ENCODE results near the gene UBA52. TPM values are rescaled to one million over a fixed set of nuclear protein-coding genes. Genes with fewer than 3 reads are reported as not detected.

Gene UBA52
- total and polyA plus RNA-seq, 10 of the 15 experiments (the other 5 are each of a cell fraction or from before 2014, with no cell fraction given), result 1,131 to 2,392 (median 1,645) TPM

DNA sequence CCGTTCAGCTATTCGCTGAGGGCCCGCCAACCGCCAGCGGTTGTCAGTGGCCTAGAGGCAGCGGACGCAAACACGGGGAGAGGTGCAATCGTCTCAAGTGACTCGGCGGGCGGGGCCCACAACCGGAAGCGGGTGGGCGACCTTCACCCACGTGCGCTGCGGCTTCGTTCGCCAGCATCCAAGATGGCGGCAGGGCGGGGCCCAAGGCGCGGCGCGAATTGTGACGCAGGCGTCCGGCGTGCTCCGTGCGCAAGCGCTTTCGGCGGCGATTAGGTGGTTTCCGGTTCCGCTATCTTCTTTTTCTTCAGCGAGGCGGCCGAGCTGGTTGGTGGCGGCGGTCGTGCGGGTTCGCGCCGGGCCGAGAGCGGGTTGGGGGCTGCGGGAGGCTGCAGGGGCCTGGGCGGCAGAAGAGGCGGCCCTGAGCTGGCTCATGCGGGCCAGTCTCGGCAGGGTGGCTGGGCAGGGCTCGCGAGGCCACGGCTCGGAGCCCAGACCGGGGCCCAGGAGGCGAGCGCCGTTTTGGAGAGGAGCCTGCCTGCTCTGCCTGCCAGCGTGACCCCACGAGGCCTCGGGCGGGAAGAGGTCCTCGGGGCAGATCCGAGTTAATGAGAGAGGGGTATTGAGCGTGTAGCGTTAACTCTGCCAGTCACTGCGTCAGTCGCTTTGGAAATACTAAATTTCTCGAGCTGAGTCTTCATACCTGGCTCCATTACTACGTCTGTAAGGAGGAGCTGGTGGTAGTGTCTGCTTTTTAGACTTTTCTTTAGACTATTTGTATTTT is at the start of gene UBA52 (continued):
- TF ChIP-seq, protein P1, sequence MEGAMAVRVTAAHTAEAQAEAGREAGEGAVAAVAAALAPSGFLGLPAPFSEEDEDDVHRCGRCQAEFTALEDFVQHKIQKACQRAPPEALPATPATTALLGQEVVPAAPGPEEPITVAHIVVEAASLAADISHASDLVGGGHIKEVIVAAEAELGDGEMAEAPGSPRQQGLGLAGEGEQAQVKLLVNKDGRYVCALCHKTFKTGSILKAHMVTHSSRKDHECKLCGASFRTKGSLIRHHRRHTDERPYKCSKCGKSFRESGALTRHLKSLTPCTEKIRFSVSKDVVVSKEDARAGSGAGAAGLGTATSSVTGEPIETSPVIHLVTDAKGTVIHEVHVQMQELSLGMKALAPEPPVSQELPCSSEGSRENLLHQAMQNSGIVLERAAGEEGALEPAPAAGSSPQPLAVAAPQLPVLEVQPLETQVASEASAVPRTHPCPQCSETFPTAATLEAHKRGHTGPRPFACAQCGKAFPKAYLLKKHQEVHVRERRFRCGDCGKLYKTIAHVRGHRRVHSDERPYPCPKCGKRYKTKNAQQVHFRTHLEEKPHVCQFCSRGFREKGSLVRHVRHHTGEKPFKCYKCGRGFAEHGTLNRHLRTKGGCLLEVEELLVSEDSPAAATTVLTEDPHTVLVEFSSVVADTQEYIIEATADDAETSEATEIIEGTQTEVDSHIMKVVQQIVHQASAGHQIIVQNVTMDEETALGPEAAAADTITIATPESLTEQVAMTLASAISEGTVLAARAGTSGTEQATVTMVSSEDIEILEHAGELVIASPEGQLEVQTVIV (IDR thresholded peaks at IDR 0.05; ENCODE audit: borderline replicate concordance, partially characterized antibody), result peak; percentile 35
- no peak for TF ChIP-seq NFYA (IDR thresholded peaks at IDR 0.05; ENCODE audit: borderline replicate concordance, low read depth, low read length)
- TF ChIP-seq SMC3 (IDR thresholded peaks at IDR 0.05; ENCODE audit: borderline replicate concordance, low read length), result 0 out of 2 replicates have a peak, but pooled peaks have one; percentile 13
- no peak for TF ChIP-seq NR2C2 (IDR thresholded peaks at IDR 0.05; ENCODE audit: borderline replicate concordance, control insufficient read depth, insufficient read length, low read depth)
- no peak for TF ChIP-seq MTA2 (IDR thresholded peaks at IDR 0.05; ENCODE audit: low read depth)
- TF ChIP-seq IKZF2 (IDR thresholded peaks at IDR 0.05), result no peak
- peak; percentile 81 for TF ChIP-seq BACH1 (IDR thresholded peaks at IDR 0.05; ENCODE audit: borderline replicate concordance)
- TF ChIP-seq CREB1 (IDR thresholded peaks at IDR 0.05; ENCODE audit: low read depth), result peak; percentile 98
- TF ChIP-seq, protein P2, sequence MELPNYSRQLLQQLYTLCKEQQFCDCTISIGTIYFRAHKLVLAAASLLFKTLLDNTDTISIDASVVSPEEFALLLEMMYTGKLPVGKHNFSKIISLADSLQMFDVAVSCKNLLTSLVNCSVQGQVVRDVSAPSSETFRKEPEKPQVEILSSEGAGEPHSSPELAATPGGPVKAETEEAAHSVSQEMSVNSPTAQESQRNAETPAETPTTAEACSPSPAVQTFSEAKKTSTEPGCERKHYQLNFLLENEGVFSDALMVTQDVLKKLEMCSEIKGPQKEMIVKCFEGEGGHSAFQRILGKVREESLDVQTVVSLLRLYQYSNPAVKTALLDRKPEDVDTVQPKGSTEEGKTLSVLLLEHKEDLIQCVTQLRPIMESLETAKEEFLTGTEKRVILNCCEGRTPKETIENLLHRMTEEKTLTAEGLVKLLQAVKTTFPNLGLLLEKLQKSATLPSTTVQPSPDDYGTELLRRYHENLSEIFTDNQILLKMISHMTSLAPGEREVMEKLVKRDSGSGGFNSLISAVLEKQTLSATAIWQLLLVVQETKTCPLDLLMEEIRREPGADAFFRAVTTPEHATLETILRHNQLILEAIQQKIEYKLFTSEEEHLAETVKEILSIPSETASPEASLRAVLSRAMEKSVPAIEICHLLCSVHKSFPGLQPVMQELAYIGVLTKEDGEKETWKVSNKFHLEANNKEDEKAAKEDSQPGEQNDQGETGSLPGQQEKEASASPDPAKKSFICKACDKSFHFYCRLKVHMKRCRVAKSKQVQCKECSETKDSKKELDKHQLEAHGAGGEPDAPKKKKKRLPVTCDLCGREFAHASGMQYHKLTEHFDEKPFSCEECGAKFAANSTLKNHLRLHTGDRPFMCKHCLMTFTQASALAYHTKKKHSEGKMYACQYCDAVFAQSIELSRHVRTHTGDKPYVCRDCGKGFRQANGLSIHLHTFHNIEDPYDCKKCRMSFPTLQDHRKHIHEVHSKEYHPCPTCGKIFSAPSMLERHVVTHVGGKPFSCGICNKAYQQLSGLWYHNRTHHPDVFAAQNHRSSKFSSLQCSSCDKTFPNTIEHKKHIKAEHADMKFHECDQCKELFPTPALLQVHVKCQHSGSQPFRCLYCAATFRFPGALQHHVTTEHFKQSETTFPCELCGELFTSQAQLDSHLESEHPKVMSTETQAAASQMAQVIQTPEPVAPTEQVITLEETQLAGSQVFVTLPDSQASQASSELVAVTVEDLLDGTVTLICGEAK (IDR thresholded peaks at IDR 0.05; ENCODE audit: borderline replicate concordance), result peak; percentile 86
- TF ChIP-seq IKZF1 (conservative IDR thresholded peaks at IDR 0.05), result peak; percentile 90
- no peak for TF ChIP-seq STAT3 (IDR thresholded peaks at IDR 0.05; ENCODE audit: low read depth, low read length)
- TF ChIP-seq TARDBP (IDR thresholded peaks at IDR 0.05; ENCODE audit: borderline replicate concordance), result peak; percentile 89
- TF ChIP-seq, protein P3, sequence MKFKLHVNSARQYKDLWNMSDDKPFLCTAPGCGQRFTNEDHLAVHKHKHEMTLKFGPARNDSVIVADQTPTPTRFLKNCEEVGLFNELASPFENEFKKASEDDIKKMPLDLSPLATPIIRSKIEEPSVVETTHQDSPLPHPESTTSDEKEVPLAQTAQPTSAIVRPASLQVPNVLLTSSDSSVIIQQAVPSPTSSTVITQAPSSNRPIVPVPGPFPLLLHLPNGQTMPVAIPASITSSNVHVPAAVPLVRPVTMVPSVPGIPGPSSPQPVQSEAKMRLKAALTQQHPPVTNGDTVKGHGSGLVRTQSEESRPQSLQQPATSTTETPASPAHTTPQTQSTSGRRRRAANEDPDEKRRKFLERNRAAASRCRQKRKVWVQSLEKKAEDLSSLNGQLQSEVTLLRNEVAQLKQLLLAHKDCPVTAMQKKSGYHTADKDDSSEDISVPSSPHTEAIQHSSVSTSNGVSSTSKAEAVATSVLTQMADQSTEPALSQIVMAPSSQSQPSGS (IDR thresholded peaks at IDR 0.05; ENCODE audit: low read length), result no peak
- peak; percentile 91 to 97 for TF ChIP-seq BHLHE40 (IDR thresholded peaks at IDR 0.05; ENCODE audit: borderline replicate concordance in 1 of 2, low read depth in 2 of 2, low read length in 1 of 2)
- TF ChIP-seq POLR2AphosphoS2 (IDR thresholded peaks at IDR 0.05; ENCODE audit: low read depth, low read length), result peak; percentile 93; the same call in 1 of the 2 replicates
- no peak; the same call in 1 of the 2 replicates for TF ChIP-seq ZNF384 (IDR thresholded peaks at IDR 0.05; ENCODE audit: borderline replicate concordance, low read depth, low read length)
- no peak for TF ChIP-seq NFIC (IDR thresholded peaks at IDR 0.05; ENCODE audit: low read depth, low read length)
- TF ChIP-seq WRNIP1 (IDR thresholded peaks at IDR 0.05; ENCODE audit: borderline replicate concordance, low read depth, low read length), result peak; percentile 68; the same call in 1 of the 2 replicates
- peak; percentile 99 for TF ChIP-seq POLR2A (IDR thresholded peaks at IDR 0.05; ENCODE audit: low read depth, low read length)
- no peak for TF ChIP-seq RAD21 (IDR thresholded peaks at IDR 0.05; ENCODE audit: insufficient read depth, low read depth, low read length)
- no peak for TF ChIP-seq BRCA1 (IDR thresholded peaks at IDR 0.05; ENCODE audit: low read depth, low read length)
